ENCODE data around the gene BRCA2. TPM values are rescaled to one million over a fixed set of nuclear protein-coding genes. Genes with fewer than 3 reads are reported as not detected.

The BRCA2 gene
- total and polyA plus RNA-seq, 9 of the 15 experiments (the other 6 are each of a cell fraction or from before 2014, with no cell fraction given), result 4.1 to 17.3 (median 5.8) TPM

- Histone ChIP-seq H3K4me1 (replicated peaks in 1 of 2; ENCODE audit: control insufficient read depth in 2 of 2, insufficient read depth in 2 of 2, low read length in 2 of 2) (no peaks in the 10 kb centered on the region; a peak in 1 of 5 replicates), H3K36me3 (ENCODE audit: control insufficient read depth, insufficient read depth, low read length) (no peaks in the 10 kb centered on the region), H3K79me2 (ENCODE audit: control insufficient read depth, insufficient read depth, low read length) (no peaks in the 10 kb centered on the region), H3K9me3 (replicated peaks; ENCODE audit: control insufficient read depth, insufficient read depth, low read depth, low read length) (no peaks in the 10 kb centered on the region), H2AFZ (ENCODE audit: low read depth, low read length) (no peak overlapping the region), H3K9ac (ENCODE audit: insufficient read depth in 1 of 2, low read depth in 2 of 2, low read length in 2 of 2) (no peak overlapping the region), H3K9me1 (ENCODE audit: control insufficient read depth, insufficient read depth, low read length) (no peaks in the 10 kb centered on the region), H3K27ac (ENCODE audit: extremely low read depth, low read depth, low read length) (no peak overlapping the region), H3K4me2 (ENCODE audit: insufficient read depth, low read length) (no peak overlapping the region), H3K4me3 (no peak overlapping the region), H3K27me3 (ENCODE audit: control insufficient read depth in 2 of 2, insufficient read depth in 2 of 2, low read length in 2 of 2) (no peaks in the 10 kb centered on the region), H4K20me1 (replicated peaks; ENCODE audit: control insufficient read depth, insufficient read depth, low read length) (no peaks in the 10 kb centered on the region)
- TF ChIP-seq CBFA2T2 (conservative IDR thresholded peaks at IDR 0.05) (no peak), EZH2 (IDR thresholded peaks at IDR 0.05; ENCODE audit: borderline replicate concordance, low read depth, low read length) (no peak)
- TF ChIP-seq, protein P1, sequence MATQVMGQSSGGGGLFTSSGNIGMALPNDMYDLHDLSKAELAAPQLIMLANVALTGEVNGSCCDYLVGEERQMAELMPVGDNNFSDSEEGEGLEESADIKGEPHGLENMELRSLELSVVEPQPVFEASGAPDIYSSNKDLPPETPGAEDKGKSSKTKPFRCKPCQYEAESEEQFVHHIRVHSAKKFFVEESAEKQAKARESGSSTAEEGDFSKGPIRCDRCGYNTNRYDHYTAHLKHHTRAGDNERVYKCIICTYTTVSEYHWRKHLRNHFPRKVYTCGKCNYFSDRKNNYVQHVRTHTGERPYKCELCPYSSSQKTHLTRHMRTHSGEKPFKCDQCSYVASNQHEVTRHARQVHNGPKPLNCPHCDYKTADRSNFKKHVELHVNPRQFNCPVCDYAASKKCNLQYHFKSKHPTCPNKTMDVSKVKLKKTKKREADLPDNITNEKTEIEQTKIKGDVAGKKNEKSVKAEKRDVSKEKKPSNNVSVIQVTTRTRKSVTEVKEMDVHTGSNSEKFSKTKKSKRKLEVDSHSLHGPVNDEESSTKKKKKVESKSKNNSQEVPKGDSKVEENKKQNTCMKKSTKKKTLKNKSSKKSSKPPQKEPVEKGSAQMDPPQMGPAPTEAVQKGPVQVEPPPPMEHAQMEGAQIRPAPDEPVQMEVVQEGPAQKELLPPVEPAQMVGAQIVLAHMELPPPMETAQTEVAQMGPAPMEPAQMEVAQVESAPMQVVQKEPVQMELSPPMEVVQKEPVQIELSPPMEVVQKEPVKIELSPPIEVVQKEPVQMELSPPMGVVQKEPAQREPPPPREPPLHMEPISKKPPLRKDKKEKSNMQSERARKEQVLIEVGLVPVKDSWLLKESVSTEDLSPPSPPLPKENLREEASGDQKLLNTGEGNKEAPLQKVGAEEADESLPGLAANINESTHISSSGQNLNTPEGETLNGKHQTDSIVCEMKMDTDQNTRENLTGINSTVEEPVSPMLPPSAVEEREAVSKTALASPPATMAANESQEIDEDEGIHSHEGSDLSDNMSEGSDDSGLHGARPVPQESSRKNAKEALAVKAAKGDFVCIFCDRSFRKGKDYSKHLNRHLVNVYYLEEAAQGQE (IDR thresholded peaks at IDR 0.05; ENCODE audit: borderline replicate concordance), result no peak
- TF ChIP-seq, protein P1 (CRISPR knock-in tag; IDR thresholded peaks at IDR 0.05; ENCODE audit: low read depth), result no peak
- FAIRE-seq (no peak), ATAC-seq (no peak), DNase-seq (ENCODE audit: extremely low read depth in 1 of 4, low spot score in 3 of 4) (no peak)
- CTCF ChIA-PET (ENCODE audit: low intra/inter-chr PET ratio), result no interaction called here
- POLR2A ChIA-PET, result interaction anchor here (0.7 to 0.9 kb wide), 3 partner anchors 18 to 1266 kb away, joined by 3 read pairs; no protein-coding TSS in a partner anchor
- intact Hi-C loops (cut with micrococcal nuclease), result no loop called here
- BruUV-seq (replicated peaks), result no TSS peak
- in situ Hi-C loops (cut with MboI), result no loop called here
These were observed 132.8 kb downstream of the BRCA2 start for GRCh38 chr13:32447894-32448623.
